ENCODE results near the gene PPM1L.

DNA sequence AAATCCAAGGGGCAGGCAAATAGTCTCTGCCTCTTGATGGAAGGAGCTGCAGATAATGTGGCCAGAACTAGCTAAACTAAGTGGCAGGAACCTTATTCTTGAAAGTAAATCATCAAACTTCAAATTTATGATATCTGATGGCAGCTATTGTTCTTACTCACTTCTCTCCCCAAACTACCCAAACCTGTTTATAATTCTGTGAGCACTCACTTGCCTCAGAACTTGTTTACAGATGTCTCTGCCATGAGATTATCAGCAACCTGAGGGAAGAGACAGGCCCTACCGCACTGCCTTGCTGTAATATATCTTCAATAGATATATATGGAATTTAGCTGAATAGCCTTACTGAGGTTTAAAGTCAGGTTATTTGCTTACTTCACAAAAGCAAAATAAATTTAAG lies 351.3 kb downstream of the PPM1L start:
- no peak for TF ChIP-seq EZH2 (optimal IDR thresholded peaks at IDR 0.05; ENCODE audit: low read depth, low read length)
- TF ChIP-seq, protein P1, sequence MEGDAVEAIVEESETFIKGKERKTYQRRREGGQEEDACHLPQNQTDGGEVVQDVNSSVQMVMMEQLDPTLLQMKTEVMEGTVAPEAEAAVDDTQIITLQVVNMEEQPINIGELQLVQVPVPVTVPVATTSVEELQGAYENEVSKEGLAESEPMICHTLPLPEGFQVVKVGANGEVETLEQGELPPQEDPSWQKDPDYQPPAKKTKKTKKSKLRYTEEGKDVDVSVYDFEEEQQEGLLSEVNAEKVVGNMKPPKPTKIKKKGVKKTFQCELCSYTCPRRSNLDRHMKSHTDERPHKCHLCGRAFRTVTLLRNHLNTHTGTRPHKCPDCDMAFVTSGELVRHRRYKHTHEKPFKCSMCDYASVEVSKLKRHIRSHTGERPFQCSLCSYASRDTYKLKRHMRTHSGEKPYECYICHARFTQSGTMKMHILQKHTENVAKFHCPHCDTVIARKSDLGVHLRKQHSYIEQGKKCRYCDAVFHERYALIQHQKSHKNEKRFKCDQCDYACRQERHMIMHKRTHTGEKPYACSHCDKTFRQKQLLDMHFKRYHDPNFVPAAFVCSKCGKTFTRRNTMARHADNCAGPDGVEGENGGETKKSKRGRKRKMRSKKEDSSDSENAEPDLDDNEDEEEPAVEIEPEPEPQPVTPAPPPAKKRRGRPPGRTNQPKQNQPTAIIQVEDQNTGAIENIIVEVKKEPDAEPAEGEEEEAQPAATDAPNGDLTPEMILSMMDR (IDR thresholded peaks at IDR 0.05; ENCODE audit: low read length) = no peak
- no peak for TF ChIP-seq EZH2phosphoT487 (IDR thresholded peaks at IDR 0.05; ENCODE audit: low read length)
